Hematopoietic multipotent progenitor cell treated with erythropoietin and hydrocortisone succinate and interleukin-3 and kit ligand, for 17 days (in vitro differentiated cells): ENCODE measurements around the gene DNAJB14.

ENCODE experiments used
- DNase-seq: peaks from one replicate; pipeline ENCODE4 v3.0.0-alpha.2; 2015; ENCODE audit warnings: low spot score

The DNAJB14 gene

DNA sequence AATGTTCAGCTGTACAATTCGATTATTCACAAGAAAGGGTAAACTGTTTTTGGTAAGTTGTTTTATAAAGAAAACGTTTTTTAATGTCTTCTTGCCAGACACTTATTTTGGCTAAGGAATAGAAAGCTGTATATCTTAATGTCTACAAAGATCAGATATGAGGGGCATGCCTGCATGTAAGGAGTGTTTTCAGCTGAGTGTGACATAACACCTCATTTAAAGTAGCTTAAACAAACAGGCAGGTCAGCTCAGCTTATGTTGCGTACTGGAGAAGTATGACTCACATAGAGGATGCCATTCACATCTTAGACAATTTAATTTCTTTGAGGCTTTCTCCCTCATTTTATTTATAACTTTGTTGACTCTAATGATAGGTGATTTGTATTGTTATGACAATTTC, 82.6 kb downstream of the DNAJB14 start:
- DNase-seq = no peak

DNA sequence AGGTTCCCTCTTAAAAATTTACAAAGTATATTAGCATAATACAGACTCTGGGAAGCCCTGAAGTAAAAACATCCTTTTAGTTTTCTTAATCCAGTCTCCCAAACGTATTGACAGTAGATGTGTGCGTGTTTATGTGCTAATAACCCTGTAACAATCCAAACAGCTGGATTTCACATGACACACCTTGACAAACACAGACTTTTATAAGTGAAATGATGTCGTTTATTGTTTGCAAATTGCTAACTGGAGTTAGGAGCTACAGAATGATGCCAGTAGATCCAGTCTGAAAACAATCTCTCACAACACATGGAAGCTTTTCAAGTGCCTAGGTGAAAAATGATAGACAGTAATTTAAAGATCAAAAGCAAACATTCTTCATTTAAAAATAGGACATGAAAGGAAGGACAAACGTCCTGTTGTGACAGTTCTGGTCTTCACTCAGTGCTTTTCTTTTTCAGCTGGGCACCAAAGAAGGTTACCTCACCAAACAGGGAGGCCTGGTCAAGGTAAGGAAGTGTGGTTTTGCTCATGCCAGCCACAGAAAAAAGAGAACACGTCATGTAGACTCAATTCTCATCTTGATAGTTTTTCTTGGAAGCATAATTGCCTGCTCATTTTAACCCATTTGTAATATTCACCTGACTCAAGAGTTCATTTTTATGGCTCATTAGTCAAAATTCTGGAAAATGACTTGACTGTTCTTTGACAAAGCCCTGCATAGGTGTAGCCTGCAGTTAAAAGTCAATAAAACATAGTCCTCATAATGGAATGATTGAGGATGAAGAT, 85.1 kb downstream of the DNAJB14 start:
- no peak for DNase-seq

DNA sequence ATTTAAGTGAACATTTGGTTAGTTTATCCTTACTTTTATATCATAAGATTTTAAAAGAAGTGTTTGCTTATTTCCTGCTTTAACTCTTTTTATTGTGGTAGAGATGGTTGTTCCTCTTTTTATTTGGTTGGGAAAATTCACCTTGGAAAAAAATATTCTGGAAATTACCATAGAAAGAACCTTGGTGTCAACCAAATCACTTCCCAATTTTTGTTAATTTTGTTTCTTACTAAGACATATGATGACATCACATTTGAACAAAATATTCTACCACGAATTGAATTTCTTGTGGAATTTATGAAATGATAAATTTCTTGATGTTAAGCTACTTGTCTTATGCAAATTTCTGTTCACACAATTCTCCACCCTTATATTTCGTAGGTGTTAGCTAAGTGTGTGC, 85.9 kb downstream of the DNAJB14 start:
- DNase-seq = no peak

DNA sequence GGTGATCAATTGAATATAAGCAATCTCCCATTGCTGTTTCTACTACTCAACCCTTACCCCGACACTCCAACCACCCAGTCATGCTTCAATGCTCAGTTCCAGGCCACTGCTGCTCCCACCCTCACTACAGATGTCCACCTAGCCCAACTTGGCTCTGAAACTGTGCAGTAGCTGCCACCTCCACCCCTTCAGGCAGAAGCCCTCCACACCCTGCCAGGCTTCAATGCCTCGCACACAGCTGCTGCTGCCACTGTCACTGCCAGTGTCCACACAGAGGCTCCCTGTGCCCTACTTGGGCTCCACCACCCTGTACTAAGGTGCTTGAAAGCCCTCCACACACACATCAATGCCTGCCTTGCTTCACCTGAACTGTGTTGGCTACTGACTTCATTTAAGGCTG, 86.8 kb downstream of the DNAJB14 start:
- no peak for DNase-seq

DNA sequence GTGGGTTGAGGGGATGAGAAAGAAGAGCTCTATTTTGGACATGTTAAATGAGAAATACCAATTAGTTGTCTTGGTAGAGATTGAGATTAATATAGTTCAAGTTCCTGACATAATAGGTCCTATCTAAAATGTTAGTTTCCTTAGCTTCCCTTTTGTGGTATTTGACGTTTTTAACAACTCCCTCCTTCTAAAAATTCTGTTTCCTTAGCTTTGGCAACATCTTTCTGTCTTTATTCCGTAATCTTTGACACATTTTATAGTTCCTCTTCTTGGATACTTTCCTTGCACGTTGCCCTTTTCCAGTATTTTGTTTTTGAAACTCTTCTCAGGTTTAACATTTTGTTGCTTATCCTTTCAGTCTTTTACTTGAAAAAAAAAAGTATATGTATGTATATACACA, 89.1 kb downstream of the DNAJB14 start:
- no peak for DNase-seq

DNA sequence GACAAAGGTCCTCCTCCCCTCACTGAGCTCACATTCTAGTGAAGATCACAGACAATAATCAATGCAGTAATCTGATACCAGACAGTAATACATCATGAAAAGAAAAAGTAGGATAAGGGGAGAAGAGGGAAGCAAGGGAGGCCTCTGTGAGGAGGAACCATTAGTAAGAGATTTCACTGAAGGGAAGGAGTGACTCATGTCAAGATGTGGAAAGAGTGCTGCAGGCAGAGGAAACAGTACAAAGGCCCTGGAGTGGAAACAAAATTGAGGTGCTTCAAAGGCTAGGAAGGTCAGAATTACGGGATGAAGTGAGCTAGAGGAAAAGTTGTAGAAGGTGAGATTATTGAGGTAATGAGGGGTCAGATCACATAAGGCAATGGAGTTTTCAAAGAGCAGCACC, 90.3 kb downstream of the DNAJB14 start:
- DNase-seq = no peak

DNA sequence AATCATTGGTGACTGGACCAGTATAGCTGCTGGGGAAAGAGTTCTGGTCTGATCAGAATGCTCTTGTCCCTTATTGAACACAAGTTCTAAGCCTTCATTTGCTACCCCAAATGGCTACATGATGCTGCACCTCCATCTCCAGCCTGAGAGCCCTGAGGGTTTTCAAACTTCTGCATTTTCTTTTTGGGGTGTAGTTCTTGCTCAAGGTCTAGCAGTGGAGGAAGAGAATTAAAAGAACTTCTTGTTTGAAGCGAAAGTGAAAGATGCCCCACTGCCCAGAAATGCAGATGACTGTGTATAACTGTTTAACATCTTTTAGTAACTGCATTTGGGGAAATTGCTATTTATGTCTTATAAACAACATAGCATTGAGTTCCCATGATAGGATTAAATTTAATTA, 90.7 kb downstream of the DNAJB14 start:
- no peak for DNase-seq

DNA sequence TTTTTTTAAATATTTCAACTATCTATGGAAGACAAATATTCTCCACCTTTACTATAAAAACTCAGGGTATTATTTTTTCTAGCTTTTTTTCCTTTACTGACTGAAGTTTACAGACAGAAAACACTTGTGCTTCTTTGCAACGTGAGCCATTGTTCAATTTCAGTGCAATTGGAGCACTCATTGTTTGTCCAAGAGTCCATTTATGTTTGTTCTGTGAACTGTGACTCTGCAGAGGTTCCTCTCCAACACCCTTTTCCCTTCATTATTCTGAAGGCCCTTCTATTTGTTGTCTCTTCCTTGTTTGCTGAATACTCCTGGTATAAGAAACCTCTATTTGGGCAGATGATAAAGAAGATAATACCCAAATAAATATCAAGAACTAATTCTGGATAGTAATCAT, 92.4 kb downstream of the DNAJB14 start:
- no peak for DNase-seq

DNA sequence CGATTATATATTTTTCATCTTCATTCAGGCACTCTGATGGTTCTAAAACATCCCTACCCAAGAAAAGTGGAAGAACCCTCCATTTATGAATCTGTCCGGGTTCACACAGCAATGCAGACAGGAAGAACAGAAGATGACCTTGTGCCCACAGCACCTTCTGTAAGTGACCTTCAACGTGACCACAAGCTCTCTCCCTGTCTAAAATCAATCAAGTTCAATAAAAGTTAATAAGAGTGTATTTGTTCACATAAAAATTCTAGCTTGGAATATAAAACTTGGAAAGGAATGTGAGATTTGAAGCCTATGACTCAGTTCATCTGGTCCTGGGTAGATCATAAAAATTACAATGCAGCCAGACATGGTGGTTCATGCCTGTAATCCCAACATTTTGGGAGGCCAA, 93.2 kb downstream of the DNAJB14 start:
- DNase-seq = no peak

DNA sequence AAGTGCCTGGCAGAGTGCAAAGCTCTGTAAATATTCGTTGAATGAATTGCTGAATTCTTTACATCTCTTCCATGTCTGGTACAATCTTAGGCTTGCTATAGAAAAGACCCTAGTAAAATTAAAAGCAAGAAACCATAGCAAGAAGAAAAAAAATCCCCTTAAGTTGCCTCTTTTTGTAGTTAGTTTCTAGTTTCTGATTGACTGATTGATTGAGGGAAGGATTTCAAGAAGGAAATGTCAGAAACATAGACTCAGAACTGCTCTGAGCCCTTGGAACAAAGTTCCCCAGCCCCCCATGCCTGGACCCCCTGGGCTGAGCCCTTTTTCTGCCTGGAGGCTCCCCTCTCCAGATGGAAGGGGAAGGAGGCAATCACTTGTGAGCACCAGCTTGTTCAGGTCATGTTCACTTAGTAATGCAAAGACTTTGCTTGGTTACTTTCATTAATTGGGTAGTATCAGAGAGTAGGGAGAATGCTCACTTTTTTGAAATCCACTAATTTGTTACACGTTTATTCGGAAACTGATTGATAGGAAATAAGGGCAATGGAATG, 94.1 kb downstream of the DNAJB14 start:
- DNase-seq = no peak

DNA sequence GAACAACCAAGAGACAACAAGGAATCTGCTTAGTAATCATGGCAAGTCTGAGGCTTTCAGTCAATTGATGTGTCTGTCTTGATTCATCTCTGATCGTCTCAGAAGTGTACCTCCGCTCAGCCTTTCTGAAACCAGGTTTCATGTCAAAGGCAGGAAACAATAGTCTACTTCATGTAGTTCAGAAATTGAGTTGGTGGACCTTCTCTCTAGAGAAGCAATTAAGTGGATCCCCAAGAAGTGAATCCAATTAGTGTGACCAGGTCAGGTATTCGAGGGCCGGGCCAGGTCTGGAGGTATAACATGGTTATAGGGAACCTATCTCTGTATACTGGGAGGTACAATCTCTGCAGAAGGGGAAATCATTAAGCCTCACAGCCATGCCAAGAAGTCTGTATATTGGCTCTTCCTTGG, 97.8 kb downstream of the DNAJB14 start:
- DNase-seq = no peak

DNA sequence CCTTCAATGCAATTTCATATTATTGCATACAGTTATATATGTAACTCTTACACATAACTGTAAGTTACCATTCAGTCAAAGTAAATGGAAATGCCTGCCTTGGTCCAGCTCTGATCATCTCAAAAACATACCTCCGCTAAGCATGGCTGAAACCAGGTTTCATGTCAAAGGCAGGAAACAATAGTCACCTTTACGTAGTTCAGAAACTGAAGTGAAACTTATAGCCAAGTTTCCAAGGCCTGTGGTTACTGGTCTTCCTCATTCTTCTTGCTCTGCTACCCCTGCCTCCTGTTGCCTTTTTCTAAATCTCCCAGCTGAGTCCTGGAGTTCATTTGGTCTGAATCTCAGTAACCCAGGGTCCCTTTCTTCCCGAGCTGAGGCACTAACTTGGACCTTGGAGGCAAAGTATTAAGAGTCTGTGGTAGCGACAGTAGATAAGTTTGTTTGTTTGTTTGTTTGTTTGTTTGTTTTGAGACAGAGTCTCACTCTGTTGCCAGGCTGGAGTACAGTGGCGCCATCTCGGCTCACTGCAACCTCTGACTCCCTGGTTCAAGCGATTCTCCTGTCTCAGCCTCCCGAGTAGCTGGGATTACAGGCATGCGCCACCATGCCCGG, 98.9 kb downstream of the DNAJB14 start:
- DNase-seq = no peak

DNA sequence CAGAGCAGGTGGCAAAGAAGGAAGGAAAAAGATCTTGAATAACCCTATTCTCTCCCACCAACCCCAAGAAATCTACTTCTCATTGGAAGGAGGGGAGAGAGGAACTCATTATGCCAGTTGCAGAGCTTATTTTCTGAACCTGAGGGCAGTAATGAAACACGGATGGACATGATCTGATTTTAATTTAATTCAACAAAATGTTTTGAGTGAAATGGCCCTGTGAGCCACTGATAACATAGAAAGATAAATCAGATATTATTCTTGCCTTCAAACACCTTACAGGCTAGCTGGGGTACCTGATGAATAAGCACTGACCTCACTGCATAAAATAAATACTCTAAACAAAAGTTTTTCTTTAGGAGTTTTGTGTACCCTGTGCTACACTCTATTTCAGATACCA, 99.5 kb downstream of the DNAJB14 start:
- no peak for DNase-seq
